Lower leg skin (tissue), 3 donors: Measurements from ENCODE around the gene RAB3GAP1.

Experiments used
- POLR2A ChIP-seq, 2 donors: fragments of 450-650 bp; IDR thresholded peaks; one replicate each; pipeline ENCODE4 v1.6.1; 2016 to 2017; ENCODE audit warnings: antibody characterized with exemption in 2 of 2, mild to moderate bottlenecking in 1 of 2, moderate library complexity in 1 of 2
- TF ChIP-seq, protein P1 (sequence below), 3 donors: fragments of 450-650 bp; IDR thresholded peaks; one replicate each; pipeline ENCODE4 v1.5.1; 2016; ENCODE audit warnings: antibody characterized with exemption in 3 of 3, mild to moderate bottlenecking in 3 of 3, moderate library complexity in 2 of 3

- TF ChIP-seq, protein P1, sequence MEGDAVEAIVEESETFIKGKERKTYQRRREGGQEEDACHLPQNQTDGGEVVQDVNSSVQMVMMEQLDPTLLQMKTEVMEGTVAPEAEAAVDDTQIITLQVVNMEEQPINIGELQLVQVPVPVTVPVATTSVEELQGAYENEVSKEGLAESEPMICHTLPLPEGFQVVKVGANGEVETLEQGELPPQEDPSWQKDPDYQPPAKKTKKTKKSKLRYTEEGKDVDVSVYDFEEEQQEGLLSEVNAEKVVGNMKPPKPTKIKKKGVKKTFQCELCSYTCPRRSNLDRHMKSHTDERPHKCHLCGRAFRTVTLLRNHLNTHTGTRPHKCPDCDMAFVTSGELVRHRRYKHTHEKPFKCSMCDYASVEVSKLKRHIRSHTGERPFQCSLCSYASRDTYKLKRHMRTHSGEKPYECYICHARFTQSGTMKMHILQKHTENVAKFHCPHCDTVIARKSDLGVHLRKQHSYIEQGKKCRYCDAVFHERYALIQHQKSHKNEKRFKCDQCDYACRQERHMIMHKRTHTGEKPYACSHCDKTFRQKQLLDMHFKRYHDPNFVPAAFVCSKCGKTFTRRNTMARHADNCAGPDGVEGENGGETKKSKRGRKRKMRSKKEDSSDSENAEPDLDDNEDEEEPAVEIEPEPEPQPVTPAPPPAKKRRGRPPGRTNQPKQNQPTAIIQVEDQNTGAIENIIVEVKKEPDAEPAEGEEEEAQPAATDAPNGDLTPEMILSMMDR (IDR thresholded peaks at IDR 0.05) = no peak
- no peak for TF ChIP-seq POLR2A (IDR thresholded peaks at IDR 0.05)
Measured at GRCh38 chr2:135094508-135094907, 42.4 kb downstream of the RAB3GAP1 start.
